ENCODE results near the gene SPNS2.

The SPNS2 gene

GRCh38 chr17:4504188-4504587 lies 5.5 kb downstream of the SPNS2 start:
- DNase-seq, result no peak

DNA sequence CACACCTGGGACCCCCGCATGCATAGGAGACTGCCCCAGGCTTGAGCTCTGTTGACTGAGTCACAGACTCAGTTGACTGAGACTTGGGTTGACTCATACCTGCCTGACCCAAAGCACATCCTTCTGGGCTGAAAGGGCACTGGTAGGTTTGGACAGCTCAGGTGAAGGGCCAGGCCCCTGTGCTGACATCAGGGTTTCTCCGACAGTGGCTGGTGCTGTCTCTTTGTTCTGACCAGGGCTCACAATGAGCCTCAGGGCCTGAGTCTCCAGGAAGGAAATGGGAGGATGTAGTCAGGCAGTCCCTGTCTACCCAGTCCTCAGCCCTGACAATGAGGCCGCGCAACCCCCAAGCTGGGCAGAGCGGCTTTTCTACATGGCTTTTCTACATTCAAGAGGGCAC lies 6.5 kb downstream of the SPNS2 start:
- DNase-seq, result no peak

DNA sequence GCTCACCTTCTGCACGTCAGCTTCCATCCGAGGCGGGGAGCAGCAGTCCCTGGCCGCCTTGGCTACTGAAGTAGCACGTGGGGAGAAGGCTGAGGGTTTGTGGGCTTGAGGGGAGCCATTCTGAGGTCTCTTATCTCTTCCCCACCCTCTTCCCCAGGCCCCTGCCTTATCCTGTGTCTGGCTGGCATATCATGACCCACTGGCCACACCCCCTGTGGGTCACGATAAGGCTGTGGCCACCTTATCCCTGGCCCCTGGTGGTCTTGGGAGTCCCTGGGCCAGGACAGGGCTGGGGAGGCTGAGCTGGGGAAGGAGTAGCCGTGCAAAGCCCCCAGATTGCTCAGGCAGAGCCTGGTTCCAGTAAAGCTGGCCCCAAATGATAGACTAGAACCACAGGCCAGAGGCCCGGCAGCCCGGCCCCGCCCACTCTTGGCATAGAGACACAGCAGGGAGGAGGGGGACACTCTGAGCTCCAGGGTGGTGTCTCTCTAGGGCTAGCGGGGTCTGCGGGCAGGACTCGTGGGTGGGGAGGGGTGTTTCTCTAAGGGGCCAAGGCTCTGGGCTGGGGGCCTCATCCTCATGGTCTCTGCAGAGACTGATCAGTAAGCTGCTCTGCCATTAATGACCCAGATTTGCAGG lies 7.6 kb downstream of the SPNS2 start:
- DNase-seq, result no peak

DNA sequence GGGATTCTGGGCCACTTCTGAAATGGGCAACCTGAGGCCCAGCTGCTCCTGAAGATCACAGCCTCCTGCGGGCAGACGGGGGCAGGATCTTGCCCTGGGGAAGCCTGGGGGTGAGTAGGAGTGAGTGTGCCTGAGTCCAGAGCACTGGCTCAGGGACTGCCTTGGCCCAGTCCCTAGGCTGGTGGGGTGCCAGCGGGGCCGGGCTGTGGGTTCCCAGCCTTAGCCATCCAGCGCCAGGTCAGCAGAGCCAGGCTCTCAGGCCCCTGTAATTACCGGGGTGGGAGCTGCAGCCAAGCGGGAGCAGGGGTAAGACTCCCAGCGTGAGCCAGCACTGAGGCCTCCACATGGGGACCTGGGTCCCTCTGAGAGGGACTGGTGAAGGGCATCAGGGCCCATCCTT lies 8.2 kb downstream of the SPNS2 start:
- no peak for DNase-seq

- no peak for DNase-seq
Observed at GRCh38 chr17:4507361-4508111, 8.9 kb downstream of the SPNS2 start.

GRCh38 chr17:4508207-4508606 lies 9.5 kb downstream of the SPNS2 start:
- DNase-seq, result no peak

DNA sequence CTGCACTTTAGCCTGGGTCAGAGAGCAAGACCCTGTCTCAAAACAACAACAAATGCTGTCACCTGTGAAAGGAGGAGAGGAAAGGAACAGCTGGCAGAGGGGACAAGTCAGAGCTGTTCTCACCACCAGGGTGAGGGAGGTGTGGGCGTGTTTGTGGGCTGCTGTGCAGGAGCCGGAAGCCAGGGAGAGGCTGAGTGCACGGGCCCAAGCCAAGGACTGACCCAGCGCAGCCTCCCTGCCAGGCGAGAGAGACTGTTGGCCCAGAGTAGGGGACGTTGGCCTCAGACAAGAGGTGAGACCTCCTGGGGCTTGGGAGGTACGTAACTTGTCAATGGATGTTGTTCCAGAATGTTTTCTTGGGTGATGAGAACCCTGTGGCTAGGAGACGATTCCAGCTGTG lies 10.7 kb downstream of the SPNS2 start:
- no peak for DNase-seq

GRCh38 chr17:4509923-4510617 lies 11.4 kb downstream of the SPNS2 start:
- no peak for DNase-seq

- no peak for DNase-seq
Observed at GRCh38 chr17:4510618-4510941, 11.9 kb downstream of the SPNS2 start.

DNA sequence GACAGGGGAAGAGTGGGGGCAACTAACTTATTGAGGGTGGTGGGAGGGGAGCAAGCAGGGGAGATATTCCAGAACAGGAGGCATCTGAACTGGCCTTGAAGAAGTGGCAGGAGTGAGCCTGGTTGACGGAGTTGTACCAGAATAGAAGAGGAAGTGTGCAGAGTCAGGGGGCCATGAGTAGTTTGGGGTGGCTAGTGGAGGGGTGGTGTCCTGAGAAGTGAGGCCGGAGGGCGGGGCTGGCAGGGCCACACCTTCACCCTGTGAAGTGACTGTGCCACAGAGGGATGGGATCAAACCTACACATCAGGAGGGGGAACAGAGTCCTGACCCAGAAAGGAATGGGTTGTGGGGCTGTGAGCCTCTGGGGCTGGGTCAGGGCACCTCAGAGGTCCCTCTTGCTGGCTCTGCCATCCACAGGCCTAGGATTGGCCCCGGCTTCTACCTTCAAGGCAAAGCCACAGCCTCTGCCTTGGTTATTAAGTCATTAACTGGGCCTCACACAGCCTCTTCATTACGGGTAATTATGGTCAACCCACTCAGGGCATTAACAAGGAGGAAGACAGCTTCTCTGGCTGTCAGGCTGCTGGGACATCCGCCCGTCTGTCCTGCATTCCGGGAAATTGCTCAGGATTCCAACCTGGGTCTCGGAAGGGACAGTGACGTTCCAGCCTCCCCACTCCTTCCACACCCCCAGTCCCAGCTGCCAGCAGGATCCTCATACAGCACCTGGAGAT lies 12.7 kb downstream of the SPNS2 start:
- DNase-seq, result no peak

DNA sequence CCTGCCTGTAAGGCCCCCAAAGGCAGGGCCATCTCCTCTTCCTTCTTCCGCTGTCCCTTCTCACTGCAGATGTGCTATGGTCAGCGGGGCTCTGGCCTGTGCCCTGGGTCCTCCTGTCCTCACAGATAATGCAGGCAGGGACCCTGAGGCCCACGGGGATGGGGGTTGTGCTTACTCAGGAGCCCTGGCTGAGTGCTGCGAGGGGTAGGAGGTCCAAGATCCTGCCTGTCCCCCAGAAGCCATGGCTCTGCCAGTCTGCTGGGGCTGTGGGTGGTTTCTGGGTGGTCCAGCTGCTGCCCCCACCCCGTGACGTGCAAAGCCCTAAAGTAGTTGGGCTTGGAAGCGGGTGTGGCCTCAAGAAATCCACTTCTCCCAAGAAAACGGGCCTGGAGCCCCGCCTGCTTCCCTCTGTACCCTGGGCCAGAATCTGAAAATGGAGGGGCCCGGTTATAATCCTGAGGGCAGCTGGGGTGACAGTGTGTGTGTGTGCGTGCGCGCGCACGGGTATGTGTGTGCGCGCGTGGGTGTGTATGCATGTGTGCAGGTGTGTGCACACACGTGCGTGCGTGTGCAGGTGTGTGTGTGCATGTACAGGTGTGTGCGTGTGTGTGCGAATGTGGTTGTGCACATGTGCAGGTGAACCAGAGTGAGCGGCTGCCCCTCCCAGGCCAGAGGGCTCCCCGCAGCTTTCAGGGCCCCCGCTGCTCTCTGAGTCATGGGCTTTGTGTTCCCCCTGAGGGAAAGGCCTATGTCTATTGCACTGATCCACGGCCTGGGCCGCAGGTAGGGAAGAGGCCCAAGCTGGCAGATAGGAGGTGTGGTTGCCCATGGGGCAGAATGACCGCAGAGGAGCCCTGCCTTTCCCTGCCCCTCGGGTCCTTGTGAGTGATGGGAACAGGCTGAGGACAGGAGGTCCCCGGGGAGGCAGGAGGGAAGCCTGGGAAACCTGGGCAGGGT lies 13.8 kb downstream of the SPNS2 start:
- DNase-seq, result no peak

- no peak for DNase-seq
Observed at GRCh38 chr17:4513113-4514032, 14.7 kb downstream of the SPNS2 start.

- no peak for DNase-seq
Observed at GRCh38 chr17:4514206-4514605, 15.5 kb downstream of the SPNS2 start.

DNA sequence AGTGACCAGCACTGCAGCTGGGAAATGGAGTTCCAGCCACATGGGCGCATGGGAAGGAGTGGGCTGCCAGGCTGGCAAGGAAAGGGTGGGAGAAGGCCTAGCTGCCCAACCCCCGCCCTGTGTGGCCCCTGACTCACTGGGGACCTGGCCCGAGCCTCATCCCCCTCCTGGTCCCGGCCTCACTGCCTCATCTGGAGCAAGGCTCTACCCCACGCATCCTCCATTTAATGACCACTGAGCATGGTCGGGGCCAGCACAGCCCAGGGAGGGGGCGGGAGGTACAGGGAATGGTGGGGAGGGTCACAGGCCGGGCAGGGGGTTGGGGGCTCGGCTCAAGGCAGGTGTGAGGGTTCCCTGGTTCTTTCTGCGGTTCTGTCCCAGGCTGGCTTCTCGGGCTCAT lies 16.1 kb downstream of the SPNS2 start:
- DNase-seq, result no peak

DNA sequence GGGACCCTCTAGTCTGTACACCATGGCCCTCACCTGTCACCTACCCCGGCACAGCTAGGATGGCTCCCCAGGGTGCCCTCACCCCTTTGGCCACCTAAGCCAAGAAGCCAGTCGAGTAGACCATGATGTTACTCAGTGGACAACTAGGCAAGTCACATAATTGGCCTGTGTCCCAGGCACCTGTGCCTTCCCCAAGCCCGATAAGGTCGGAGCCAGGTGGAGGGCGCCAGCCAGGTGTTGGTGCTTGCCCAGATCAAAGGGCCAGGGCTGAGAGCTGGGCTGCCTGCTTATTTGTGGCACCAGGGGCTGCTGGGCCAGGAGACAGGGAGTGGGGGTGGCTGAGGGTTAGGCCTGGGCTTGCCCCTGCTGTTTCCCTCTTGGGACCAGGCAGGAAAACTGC lies 16.8 kb downstream of the SPNS2 start:
- no peak for DNase-seq

- DNase-seq, result no peak
Observed at GRCh38 chr17:4516735-4517134, 18.1 kb downstream of the SPNS2 start.

DNA sequence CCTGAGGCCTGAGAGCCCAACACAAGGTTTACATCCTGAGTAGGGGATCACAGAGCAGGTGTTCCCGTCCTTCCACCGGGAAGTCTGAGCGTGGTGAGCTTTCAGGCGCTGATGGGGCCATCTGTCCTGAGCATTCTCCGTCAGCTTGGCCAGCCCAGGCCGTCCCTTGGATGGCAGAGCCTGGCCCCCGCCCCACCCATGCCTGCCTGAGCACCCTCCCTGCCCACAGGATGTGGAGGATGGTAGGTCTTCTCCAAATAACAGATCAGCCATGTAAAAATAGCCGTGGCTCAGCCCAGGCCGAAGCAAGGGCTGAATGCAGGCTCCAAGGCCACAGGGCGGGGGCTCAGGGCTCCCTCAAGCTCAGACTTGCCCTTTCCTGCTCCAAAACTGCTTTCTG lies 20.2 kb downstream of the SPNS2 start:
- DNase-seq, result no peak

DNA sequence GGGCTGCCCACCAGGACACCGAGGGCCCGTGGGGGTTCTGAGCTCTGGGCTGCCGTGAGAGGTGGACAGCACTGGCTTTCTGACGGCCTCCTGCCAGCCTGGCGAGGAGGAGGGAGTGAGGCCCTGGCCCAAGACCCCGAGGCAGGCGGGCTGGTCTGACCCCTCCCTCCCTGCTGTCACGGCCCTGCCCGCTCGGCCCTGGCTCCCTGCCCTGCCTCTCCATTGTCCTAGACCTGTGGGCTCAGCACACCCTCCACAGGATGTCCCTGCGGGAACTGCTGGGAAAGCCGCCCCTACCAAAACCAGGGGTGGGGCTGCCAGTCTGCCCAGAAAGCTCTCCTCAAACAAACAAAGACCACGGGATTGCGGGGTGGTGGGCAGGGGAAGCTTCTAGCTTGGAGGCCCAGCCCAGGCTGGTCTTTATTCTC lies 20.7 kb downstream of the SPNS2 start:
- no peak for DNase-seq

DNA sequence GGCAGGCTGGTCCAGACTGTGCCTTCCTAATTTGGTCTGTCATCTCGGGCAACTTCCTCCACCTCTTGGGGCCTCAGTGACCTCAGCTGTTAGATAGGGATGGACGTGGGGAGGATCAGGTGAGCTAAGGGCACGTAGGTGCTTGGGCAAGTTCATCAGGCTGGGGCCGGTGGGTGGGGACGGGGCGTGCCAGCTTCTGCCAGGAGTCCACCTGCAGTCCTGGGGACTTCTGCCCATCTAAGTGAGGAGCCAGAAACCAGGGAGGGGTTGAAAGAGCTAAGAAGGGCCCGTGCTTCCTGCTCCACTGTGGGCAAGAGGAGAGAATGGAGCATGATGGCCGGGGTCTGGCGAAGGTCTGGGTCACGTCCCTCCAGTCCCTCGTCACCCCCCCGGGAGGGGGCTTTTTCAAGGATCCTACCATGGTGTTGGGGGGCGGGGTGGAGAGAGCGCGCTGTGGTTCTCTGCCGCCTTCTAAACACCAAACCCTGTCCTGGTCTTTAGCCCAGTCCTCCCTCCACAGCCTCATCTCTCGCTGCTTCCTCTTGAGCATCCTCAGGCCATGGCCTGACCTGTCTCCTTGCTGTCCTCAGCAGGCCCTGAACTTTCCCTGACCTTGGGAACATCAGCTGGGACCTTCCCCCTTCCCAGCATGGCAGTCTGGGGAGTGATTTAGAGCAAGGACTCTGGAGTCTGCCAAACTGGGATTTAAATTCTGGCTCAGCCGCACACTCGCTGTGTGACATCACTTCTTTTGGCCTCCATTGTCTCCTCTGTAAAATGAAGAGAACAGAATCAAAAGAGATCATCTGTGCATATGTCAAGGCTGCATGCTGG lies 21.6 kb downstream of the SPNS2 start:
- DNase-seq, result no peak
